VCaP (cell line): ENCODE data around the gene ACAD10.

Source experiments
- H3K27ac ChIP-seq: fragments of 450-650 bp; 2 replicates; pipeline ENCODE4 v1.5.1; 2017
- TF ChIP-seq, protein P1 (sequence below): fragments of 450-650 bp; conservative IDR thresholded peaks from 2 replicates; pipeline ENCODE4 v1.5.1; 2017; ENCODE audit warnings: mild to moderate bottlenecking, moderate library complexity

ACAD10 gene

DNA sequence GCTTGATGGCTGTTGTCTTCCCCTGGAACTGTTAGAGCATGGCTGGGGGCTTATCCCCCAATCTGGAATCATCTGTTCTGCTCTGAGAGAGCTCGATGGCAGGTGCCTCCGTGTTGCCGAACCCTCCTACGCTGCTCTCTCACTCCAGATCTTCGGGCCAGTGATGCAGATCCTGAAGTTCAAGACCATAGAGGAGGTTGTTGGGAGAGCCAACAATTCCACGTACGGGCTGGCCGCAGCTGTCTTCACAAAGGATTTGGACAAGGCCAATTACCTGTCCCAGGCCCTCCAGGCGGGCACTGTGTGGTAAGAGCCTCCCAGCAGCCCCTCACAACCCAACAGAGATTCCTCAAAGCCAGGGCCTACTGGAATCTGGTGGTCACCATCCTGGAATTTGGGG lies 113.9 kb downstream of the ACAD10 start:
- no peak overlapping the region for H3K27ac ChIP-seq
- TF ChIP-seq, protein P1, sequence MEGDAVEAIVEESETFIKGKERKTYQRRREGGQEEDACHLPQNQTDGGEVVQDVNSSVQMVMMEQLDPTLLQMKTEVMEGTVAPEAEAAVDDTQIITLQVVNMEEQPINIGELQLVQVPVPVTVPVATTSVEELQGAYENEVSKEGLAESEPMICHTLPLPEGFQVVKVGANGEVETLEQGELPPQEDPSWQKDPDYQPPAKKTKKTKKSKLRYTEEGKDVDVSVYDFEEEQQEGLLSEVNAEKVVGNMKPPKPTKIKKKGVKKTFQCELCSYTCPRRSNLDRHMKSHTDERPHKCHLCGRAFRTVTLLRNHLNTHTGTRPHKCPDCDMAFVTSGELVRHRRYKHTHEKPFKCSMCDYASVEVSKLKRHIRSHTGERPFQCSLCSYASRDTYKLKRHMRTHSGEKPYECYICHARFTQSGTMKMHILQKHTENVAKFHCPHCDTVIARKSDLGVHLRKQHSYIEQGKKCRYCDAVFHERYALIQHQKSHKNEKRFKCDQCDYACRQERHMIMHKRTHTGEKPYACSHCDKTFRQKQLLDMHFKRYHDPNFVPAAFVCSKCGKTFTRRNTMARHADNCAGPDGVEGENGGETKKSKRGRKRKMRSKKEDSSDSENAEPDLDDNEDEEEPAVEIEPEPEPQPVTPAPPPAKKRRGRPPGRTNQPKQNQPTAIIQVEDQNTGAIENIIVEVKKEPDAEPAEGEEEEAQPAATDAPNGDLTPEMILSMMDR, result no peak

DNA sequence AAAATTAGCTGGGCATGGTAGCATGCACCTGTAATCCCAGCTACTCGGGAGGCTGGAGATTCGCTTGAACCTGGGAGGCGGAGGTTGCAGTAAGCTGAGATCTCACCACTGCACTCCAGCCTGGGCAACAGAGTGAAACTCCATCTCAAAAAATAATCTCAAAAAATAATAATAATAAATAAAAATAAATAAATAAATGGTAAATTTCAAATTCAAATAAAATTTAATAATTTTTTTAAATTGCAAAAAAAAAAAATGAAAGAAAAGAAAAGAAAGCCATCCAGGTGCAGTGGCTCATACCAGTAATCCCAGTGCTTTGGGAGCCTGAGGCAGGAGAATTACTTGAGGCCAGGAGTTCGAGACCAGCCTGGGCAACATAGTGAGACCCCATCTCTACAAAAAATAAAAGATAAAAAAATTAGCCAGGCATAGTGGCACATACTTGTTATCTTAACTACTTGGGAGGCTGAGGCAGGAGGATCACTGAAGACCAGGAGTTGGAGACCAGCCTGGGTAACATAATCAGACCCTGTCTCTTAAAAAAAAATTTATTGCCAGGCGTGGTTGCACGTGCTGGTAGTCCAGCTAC lies 117.3 kb downstream of the ACAD10 start:
- TF ChIP-seq, protein P1, result no peak
- H3K27ac ChIP-seq, result no peak overlapping the region

DNA sequence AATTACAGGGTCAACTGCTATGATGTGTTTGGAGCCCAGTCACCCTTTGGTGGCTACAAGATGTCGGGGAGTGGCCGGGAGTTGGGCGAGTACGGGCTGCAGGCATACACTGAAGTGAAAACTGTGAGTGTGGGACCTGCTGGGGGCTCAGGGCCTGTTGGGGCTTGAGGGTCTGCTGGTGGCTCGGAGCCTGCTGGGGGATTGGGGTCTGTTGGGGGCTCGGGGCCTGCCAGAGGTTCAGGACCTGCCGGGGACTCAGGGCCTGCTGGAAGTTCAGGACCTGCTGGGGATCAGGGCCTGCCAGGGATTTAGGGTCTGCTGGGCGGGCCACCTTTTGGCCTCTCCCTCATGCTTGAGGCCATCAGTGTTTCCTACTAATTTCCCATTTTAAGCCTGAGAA lies 118.0 kb downstream of the ACAD10 start:
- no peak overlapping the region for H3K27ac ChIP-seq
- TF ChIP-seq, protein P1, result no peak

GRCh38 chr12:111806304-111806703 lies 120.5 kb downstream of the ACAD10 start:
- no peak overlapping the region for H3K27ac ChIP-seq
- TF ChIP-seq, protein P1, result no peak
